HL-60/S4 (cell line): ENCODE data around the gene RFX1.
"Not testable (repeated sequence)": the region's sequence is repeated elsewhere in the genome, so short reads cannot be mapped to it uniquely, and the experiment has no call there.

Experiments
- in situ Hi-C: fragments of 300-500 bp; cut with MboI; formaldehyde crosslinking; loops from 2 replicates; pipeline ENCODE4 v1.14.3; 2022; ENCODE audit warnings: low sequenced_read_pairs

The RFX1 gene

DNA sequence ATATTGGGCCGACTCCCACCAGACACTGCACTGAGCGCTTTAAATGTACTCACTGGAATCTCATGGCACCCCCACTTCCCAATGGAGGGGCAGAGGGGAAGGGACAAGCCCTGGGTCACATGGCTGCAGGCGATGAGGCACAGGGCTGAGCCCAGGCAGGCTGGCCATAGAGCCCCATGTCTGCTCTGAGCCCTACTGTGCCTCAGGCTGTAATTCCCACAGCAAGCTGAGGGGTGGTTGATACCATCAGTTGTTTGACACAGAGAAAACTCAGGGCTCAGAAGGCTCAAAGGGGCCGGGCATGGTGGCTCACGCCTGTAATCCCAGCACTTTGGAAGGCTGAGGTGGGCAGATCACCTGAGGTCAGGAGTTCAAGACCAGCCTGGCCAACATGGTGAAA is 25.1 kb downstream of the RFX1 start:
- in situ Hi-C loops: no loop called here

DNA sequence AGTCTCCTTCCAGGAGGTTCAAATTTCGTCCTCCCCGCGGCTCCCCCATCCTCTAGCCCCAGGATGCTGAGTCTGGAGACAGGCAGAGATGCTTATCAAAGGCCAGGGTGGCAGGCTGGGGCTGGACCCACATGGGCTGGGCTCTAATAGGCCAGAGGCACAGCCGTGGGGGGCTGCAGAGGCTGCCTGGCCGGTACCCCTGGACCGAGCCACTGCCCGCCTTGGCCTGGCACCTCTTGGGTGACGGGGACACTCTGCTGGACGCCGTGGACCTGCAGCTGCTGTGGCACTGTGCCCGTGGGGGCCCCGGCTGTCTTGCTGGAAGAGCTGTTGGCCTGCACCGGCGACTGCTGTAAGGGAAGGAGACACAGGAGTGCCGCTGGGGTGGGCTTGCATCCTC is 25.8 kb downstream of the RFX1 start:
- in situ Hi-C loops: no loop called here

DNA sequence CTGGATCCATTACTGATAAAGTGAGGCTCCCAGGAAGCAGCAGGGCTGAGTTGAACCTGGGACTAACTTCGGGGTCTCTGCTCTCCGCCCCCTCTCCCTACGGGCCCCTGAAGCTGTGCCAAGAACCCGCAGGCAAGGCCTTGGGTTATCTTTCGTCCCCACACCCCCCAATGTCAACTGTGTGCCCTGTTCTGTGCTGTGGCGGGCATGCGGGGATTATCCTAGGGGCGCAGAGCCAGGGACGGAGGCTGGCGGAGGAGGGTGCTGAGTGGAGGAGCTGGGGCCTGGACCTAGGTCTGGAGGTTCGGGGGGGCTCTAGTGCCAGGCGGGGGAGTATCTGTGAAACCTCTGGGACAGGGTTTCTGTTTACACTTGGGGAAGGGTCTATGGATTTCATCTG is 26.4 kb downstream of the RFX1 start:
- in situ Hi-C loops: no loop called here

DNA sequence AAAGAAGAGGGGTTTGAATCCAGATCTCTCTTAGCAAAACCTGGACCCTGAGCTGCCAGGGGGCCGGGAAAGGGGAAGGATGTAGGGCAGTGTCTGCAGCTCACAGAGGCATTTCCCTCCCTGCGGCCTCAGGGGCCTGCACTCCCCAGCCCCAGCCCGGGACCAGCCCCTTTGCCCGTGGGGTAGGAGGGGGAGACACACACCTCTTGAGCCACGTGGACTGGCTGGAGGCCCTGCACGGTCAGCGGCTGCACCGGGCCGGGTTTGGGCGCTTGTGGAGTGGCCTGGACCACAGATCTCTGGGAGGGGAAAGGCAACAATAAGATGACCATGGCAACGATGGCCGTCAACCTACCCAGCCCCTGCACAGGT is 26.9 kb downstream of the RFX1 start:
- in situ Hi-C loops: no loop called here

DNA sequence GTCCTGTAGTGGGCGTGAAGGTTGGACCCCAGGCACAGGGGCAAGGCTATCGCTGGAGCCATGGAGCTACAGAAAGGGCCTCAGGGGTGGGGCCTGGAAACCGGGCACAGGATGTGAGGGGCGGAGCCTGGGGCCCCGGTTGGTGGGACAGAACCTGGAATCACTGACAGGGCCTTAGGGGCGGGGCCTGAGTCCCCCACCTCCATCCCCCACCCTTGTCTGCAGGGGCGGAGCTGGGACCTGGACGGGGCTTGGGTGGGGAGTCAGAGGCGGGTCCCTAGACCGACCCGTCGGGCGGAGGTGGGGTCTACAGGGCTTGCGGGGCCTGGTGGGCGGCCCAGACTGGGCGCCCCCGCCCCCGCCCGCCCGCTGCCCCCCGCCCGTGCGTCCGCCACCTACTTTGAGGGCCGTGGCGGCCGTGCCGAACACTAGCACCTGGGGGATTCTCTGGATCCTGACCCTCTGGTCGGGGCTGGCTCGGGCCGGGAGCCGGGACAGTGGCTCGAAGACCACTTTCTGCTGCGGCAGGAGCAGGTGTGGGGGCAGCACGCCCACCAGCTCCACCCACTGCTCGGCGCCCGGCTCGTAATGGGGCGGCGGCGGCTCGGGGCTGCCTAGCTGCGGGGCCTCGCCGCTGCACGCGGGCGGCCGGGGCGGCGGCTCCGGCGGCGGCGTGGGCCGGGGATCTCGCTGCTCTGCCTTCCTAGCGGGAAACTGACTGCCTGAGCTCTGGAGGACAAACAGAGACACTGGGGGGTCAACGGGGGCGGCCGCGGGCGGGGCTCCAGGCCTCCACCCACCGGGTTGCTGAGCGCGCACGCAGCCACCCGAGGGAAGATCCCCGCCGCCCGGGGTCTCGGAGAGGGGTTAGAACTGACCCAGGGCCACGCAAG is 27.5 kb downstream of the RFX1 start:
- in situ Hi-C loops: no loop called here

DNA sequence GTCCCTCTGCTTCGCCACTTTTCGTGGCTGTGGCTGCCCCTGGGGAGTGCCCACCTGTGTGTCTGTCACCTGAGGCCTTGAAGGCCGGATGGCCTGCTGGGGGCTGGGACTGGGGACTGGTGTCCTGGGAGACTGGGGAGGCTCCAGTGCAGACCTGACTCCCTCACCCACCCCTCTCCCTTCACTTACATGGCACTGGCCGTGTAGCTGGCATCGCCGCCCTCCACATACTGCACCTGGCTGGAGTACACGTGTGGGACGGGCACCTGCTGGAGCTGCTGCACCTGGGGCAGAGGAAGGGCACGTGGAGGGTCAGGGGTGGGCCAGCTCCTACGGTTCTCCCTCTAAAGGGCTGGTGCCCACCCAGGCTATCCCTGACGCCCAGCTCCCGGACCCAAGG is 28.3 kb downstream of the RFX1 start:
- in situ Hi-C loops: no loop called here

DNA sequence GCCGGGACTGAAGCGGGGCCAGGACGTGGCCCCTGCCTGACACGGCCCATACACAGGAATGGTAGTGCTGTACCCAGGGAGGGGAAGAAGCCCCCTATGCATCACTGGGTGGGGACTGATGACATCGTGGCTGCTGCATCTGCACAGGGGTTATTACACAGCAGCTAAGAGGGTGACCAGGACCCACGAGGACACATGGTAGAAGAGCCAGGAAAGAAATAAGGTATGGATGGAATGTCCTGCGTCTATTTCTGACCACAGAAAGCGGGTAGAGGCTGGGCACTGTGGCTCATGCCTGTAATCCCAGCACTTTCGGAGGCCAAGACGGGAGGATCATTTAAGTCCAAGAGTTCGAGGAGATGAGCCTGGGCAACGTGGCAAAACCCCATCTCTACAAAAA is 29.7 kb downstream of the RFX1 start:
- in situ Hi-C loops: no loop called here

DNA sequence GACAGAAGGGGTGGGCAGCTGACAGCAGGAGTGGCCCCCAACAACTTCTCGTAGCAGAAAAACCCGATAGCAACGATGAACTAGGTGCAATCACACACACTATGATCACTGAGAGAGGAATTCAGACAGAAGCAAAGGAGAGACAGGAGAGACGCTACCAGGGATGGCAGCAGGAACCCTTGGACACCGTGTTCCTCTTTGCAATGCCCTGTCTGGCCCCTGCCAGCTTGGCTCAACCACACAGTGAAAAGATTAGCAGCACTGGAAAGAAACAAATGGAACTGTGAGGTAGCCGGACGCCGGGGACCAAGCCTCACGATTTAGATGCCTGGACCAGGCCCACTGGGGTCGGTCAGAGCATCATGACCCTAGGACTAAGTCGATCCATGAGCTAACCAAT is 30.2 kb downstream of the RFX1 start:
- in situ Hi-C loops: no loop called here

DNA sequence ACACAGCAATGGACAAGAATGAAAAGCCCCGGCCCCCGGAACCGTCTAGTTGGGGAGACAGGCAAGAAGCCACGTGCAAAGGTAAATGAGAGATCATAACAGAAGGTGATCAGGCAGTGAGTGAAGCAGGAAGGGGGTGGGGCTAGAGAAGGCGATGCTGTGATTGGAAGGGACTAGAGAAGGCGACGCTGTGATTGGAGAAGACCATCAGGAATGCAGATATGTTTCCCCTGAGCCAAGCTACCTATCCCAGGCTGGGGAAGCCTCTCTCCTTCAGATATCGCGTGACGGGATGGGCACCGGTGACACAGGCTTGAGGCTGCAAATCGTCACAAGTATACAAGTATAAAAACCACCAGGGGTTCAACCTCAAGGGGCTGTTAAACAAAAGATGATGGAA is 32.0 kb downstream of the RFX1 start:
- in situ Hi-C loops: no loop called here

DNA sequence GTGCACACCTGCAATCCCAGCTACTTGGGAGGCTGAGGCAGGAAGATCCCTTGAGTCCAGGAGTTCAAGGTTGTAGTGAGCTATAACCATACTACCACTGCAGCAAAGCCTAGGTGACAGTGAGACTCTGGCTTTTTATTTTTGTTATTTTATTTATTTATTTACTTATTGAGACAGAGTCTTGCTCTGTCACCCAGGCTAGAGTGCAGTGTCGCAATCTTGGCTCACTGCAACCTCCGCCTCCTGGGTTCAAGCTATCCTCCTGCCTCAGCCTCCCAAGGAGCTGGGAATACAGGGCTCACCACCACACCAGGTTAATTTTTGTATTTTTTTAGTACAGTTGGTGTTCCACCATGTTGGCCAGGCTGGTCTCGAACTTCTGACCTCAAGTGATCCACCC is 32.6 kb downstream of the RFX1 start:
- in situ Hi-C loops: not testable (repeated sequence)

DNA sequence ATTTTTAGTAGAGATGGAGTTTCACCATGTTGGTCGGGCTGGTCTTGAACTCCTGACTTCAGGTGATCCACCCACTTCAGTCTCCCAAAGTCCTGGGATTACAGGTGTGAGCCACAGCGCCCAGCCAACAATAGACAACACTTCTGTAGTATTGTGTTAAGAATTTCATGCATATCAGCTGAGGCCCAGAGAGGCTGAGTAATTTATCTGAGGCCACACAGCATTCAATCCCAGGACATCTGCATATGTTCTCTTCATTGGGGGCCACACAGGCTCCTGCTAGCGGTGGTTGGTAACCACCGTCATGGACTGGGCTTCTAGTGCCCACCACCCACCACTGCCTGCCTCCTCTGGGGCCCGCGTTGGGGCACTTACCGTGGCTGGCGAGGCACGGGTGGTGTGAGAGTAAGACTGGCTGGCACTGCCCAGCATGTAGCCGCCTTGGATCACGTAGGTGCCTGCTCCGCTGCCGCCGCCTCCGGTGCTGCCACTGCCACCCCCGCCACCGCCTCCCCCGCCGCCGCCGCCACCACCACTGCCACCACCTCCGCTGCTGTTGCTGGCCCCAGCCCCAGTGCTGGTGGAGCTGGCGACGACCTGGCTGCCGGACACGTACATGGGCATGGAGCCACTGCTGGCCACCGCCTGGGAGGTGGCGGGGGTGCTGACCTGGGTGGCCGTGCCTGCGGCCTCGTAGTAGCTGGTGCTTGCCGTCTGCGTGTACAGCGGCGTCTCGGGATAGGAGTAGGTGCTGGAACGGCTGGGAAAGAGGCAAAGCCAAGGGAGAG is 33.6 kb downstream of the RFX1 start:
- in situ Hi-C loops: no loop called here

DNA sequence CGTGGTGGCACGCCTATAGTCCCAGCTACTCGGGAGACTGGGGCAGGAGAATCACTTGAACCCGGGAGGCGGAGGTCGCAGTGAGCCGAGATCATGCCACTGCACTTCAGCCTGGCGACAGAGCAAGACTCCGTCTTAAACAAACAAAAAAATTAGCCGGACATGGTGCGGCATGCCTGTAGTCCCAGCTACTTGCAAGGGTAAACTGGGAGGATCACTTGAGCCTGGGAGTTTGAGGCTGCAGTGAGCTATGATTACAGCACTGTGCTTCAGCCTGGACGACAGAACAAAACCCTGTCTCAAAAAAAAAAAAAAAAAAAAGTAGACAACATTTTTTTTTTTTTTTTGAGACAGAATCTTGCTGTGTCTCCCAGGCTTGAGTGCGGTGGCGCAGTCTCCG is 34.3 kb downstream of the RFX1 start:
- in situ Hi-C loops: not testable (repeated sequence)

DNA sequence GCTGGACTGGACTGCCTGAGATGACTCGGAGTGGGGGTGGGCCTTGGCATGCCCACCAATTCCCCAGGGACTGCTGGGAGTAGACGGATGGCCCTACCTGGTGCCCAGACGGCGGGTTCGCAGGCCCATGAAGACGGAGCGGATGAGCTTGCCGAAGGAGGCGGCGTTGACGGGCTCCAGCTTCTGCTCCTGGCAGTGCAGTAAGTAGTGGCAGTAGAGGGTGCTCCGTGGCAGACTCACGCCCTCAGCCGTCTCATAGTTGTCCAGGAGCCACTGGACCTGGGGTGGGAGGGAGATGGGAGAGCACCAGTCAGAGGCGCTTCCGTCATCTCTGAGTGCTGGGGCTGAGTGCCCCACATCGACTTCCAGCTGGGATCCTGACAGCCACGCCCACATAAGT is 36.2 kb downstream of the RFX1 start:
- in situ Hi-C loops: no loop called here

DNA sequence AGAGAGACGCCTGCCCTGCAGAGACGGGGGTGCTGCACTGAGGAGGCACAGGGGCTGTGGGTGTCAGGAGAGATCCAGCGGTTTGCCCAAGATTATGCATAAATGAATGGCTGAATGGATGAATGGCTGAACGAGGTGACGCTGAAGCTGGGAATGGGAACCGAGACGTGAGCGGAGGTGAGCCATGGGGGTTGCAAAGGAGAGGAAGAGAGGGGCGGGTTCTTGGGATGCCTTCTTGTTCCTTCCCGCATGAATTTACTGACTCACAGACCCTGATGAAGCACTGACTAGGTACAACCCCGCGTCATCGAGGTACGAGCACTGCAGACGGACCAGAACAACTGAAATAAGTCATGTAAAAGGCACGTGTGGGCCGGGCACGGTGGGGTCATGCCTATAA is 37.1 kb downstream of the RFX1 start:
- in situ Hi-C loops: no loop called here

DNA sequence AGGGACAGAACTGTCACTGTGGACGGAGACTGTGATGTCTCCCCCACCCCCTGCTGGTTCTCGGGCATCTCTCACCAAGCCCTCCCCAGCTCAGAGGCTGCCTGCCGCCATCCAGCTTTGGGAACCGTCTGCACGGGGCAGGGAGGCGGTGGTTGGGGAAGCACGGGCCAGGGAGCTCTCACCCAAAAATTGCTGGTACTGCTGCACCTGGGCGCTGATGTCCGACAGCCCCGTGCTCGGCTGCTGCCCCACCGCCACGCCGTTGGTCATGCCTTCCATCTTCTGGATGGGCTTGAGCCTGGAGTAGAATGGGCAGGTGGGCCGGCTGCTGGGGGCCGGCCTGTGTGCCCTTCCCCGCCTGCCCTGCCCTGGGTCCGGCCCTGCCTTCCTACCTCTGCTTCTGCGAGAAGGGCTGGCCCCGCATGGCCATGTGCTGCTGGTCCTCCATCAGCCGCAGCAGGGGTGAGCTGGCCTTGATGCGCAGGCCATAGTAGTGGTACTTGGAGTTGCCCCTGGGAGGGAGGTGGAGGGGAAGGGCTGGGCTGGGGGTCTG is 37.7 kb downstream of the RFX1 start:
- in situ Hi-C loops: no loop called here

DNA sequence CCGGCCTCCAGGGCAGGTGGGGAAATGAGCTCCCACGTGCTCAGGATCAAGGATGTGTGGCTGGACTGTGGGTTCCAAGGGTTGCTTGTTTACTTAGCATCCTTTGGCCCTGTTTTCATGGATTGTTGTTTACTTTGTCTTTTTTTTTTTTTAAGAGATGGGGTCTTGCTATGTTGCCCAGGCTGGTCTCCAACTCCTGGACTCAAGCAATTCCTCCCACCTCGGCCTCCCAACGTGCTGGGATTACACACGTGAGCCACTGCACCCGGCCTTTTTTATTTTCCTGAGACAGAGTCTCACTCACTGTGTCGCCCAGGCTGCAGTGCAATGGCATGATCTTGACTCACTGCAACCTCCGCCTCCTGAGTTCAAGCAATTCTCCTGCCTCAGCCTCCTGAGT is 38.9 kb downstream of the RFX1 start:
- in situ Hi-C loops: not testable (repeated sequence)

DNA sequence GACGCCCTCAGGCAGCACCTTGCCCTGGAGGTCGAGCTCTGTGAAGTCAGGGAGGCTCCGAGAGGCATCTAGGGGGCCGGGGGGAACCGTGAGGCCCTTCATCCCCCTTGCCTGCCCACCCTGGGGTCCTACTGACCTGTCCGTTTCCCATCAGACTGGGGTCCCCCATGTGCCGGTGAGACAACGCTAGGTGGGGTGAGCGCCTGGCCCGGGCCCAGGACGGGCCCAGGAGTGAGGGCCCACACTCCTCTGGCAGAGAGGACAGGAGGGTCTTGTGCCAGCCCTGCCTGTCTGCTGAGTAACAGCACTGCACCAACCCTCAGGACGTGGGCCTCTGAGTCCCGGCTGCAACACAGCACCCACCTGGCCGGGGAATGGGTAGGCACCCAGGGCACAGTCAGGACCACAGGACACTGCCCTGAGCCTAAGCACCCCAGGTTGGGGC is 39.4 kb downstream of the RFX1 start:
- in situ Hi-C loops: no loop called here

DNA sequence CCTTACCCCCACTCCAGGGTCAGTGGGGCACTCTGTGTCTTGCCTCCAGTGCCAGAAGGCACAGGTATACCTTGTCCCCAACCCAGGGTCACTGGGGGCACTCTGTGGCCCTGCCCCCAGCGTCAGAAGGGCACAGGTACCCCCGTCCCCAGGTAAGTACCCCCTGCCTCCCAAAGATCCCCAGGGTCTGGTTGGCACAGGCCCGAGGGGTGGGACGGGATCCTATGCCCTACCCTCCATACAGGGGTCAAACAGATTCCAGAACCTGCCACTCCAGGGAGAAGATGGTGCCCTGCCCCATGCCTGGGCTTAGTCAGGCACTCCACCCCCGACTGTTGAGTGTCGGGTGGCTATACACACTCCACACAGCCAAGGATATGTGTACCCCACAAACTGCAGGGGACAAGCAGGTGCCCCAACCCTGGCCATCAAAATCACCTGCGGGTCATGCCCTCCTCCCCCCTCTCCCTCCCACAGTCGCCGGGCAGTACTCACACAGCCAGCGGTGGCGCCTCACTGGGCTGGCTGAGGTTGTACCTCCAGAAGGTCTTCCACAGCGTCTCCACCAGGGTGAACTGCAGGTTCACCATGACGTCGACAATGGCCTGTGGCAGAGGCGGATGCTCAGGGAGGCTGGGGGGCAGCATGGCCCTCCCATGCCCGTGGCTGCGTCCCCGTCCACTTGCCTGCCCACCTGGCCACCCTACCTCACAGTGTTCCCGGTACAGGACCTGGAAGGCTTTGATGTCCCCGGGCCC is 40.0 kb downstream of the RFX1 start:
- in situ Hi-C loops: no loop called here

DNA sequence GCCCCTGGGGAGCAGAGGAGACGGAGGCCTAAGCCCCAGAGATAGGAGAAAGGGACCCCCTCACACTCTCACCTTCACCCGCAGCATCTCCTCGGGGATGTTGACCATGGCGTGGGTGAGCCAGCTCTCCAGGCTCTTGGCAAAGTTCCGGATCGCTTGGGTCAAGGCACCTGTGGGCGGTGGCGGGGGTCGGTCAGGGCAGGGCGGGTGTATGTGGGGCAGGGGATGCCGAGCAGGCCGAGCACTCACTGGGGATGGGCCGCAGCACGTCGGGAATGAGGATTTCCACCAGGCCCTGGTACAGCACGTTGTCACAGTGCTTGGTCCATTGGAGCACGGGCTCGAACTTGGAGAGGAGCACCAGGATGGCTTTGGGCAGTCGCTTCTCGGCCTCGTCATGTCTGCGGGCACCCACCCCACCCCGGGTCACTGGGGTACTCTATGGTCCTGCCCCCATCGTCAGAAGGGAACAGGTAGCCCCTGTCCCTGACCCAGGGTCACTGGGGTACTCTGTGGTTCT is 40.7 kb downstream of the RFX1 start:
- in situ Hi-C loops: no loop called here

DNA sequence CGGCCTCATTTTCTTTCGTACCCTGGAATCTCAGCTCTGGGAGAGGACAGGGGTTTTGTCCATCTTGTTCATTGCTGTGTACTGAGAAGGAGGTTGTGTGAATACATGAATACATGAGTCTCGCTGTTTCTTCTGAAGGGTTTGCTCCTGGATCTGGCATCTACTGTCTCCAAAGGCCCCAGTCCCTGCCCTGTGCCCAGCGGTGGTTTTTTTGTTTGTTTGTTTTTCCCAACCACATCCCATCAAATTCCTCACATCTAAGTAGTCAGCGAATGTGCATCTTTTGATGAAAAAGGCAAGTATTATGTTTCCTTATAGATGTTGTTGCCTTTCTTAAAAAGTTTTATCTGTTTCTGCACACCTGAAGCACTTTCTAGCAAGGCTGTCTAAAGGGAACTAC is 41.3 kb downstream of the RFX1 start:
- in situ Hi-C loops: no loop called here

DNA sequence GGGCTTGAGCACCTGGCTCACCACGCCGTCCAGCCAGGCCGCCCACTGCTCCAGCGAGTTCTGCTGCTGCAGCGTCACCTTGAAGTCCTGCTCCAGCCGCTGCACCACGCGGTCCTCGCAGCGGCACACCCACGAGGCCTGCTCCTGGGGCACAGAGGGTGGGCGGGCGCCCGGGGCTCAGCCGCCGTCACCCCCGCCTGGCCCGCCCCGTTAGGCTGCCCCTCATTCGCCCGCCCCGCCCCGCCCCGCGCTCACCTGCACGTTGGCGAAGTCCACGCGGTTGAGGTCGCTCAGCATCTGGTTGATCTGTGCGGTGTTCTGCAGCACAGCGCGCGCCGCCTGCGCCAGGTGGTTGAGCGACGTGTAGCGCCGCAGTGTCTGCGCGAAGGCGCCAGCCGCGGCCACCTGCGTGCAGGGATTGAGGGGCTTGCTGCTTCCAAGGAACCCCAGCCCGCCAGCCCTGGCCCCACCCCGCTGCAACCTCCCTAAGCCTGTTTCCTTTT is 42.5 kb downstream of the RFX1 start:
- in situ Hi-C loops: no loop called here
